HTERT RPE-1 (cell line): ENCODE data around the gene C2CD4D.

Source experiments
- in situ Hi-C: fragments of 300-500 bp; cut with MboI; formaldehyde crosslinking; loops from 4 replicates; pipeline ENCODE4 v1.14.3; 2020; ENCODE audit warnings: low sequenced_read_pairs

The C2CD4D gene

DNA sequence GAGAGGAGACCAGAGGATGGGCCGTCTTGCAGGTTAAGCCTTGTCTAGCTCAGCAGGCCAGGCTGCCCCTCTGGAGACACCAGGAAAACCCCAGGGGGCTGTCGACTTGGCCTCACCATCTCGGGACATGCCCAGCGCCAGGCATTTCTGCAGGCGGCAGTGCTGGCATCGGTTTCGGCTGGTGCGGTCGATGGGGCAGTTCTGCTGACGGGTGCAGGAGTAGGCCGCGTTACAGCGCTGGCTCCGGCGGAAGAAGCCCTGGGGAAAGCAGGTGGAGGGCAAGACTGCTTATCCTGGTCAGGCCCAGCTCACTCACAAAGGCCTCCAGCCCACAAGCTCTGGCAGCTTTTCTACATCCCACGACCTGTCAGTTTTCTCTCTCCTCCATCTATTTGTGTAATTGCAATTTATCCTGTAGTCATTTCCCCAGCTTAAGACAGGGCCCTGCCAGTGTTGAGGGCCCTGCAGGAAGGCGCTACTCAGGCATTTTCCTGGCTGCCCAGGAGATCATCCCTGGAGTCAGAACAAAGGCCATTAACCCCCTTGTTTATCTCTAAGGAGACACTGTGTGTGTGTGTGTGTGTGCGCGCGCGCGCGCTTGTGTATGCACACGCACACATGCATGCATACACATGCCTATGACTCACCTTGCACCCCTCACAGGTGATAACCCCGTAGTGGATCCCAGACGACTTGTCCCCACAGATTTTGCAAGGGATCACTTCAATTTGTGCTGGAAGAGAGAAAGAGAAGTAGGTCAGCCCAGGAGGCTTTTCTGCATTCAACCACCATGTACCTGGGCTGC, 22.9 kb downstream of the C2CD4D start:
- in situ Hi-C loops, result no loop called here

- in situ Hi-C loops, result no loop called here
These were observed 23.8 kb downstream of the C2CD4D start for GRCh38 chr1:151815716-151816327.

GRCh38 chr1:151814971-151815545, 24.6 kb downstream of the C2CD4D start:
- in situ Hi-C loops, result no loop called here

DNA sequence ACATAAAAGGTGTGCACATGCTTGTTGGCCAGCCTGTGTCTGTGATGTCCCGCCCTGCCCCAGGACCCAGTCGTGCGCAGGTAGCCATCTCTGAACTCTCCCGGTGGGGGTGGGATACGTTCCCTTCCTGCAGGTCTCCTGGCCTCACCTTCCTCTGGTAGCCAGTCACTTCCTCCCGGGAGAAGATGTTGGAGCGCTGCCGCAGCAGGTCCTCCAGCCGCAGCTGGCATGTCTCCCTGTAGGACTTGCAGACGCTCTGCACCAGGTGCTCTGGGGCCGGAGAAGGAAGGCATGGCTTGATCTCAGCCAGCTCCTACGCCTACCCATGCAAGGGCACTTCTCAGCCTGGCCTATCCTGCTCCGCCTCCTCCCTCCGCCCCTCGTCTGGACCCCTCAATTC, 25.2 kb downstream of the C2CD4D start:
- in situ Hi-C loops, result no loop called here

DNA sequence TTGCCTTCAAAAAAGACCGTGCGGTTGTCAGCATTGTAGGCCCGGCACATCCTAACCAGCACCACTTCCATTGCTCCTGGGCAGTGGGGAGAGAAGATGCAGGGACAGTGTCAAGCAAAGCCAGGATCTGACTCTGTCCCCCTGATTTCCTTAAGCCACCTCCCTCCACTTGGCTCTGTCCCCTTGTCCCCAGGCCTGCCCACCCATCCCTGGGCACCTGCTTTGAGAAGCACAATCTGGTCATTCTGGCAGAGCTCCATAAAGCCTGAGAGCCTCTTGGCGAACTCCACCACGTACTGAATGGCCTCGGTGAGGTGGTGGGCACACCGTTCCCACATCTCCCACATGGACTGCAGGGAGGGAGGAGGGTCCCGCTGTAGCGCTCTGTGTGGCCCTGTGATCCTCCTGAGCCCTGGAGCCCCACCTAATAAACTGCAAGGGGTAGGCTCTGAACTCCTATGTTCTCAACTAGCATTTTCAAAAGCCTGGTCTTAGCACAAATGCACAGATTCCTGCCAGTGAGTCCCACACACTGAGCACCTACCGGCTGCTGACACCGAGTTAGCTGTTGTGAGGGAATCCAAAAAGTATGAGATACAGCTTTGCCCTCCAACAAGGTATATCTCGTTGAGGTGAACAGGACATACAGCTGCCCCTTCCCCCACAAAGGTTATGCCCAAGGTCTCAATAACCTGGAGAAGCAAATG, 26.2 kb downstream of the C2CD4D start:
- in situ Hi-C loops, result no loop called here

DNA sequence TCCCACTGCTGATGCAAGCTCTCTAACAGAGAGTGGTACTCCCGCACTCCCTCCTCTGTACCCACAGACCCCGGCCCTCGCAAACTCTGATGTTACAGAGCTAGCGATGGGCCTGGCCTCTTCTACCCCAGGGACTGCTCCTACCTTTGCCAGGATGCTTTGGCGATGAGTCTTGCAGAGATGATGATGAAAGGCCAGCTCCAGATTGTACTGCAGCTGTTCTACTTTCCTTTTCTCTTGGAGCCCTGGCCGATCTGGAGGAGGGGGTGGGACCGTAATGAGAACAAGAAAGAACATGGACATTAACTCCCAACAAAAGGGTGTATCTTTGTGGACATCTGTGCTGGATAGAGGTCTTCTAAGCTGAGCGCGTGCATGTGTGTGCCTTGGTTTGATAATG, 28.4 kb downstream of the C2CD4D start:
- in situ Hi-C loops, result no loop called here

GRCh38 chr1:151809985-151810556, 29.5 kb downstream of the C2CD4D start:
- in situ Hi-C loops, result no loop called here

DNA sequence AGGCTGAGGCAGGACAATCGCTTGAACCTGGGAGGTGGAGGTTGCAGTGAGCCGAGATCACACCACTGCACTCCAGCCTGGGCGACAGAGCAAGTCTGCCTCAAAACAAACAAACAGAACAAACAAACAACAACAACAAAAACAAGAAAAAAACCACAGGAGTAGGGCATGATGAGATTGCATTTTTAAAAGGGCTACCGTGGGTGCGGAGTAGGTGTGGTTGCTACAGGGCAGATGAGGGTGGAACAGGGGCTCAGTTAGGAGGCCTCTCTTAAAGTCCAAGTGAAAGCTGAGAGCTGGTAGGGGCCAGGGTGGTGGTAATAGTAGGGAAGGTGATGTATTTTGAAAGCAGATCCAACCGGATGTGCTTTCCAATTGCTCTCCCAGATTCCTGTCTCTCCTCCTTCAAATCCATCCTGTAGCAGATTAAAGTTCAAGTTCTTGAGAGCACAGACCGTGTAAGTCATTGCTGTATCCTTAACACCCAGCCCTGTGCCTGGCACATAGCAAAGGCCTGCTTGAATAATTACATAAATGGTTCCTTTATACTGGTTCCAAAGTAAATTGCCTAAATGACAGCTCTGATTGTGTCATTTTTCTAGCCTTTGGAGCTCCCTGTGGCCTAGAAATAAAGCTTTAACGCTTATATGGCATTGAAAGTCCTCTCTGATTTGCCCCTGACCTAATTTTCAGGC, 30.2 kb downstream of the C2CD4D start:
- in situ Hi-C loops, result no loop called here

- in situ Hi-C loops, result no loop called here
These were observed 31.9 kb downstream of the C2CD4D start for GRCh38 chr1:151807766-151808165.

GRCh38 chr1:151807131-151807530, 32.5 kb downstream of the C2CD4D start:
- in situ Hi-C loops, result no loop called here

DNA sequence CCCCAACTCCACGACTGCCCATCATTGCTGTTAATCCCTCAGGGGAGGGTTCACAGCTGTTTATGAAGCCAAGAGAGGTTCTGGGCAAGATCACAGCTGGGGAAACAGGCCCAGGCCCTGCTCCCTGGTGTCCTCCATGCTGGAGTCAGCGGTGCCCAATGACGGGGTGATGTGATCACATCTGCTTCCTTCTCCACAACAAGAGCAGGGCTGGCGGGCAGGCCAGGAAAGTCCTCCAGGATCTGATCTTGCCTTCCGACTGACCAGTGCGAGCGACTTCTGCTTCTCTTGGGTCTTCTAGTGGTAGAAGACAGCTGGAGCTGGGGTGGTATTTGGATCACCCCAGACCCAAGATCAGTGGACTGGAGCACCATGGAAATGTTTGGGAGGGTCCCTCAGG, 33.5 kb downstream of the C2CD4D start:
- in situ Hi-C loops, result no loop called here

GRCh38 chr1:151805066-151805820, 34.4 kb downstream of the C2CD4D start, which contains the start of gene LINGO4:
TSS of gene LINGO4 (minus strand) at chr1:151805419. CDS start at chr1:151802704, 2,715 bp downstream.
- in situ Hi-C loops, result no loop called here

DNA sequence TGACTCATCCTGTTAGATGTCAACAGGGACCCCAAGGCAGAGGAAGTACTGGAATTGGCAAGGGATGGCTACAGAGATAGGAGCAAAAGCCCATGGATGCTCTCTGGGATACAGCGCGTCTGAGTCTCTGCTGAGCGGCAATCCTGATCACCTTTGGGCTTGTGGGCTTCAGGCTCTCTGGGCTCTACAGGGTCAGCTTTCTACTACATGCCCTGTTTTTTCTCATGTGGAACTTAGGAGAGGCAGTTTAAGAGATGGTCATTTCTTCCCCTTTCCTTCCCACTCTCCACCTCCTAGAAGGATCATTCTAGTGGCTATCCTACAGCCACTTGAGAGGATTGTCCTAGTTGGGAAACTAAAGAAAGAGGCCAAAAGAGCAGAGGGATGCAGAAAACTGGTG, 35.7 kb downstream of the C2CD4D start:
- in situ Hi-C loops, result no loop called here

DNA sequence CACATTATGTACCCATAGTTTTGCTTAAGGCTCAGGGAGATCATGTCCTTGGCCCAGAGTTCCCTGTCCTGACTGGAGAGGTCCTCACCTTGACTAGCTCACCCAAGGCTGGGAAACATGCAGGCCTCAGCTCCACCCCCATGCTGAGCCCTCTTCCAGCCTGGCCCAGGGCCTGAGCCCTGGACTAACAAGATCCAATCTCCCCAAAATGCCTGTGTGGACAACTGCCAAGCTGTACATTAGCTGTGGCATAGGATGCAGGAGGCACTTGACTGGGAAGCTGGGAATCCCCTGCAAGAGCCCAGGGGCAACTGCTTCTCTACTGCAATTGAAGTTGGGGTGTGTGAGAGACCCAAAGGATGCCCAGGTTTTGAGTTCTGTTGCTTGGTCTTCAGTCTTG, 36.5 kb downstream of the C2CD4D start:
- in situ Hi-C loops, result no loop called here

DNA sequence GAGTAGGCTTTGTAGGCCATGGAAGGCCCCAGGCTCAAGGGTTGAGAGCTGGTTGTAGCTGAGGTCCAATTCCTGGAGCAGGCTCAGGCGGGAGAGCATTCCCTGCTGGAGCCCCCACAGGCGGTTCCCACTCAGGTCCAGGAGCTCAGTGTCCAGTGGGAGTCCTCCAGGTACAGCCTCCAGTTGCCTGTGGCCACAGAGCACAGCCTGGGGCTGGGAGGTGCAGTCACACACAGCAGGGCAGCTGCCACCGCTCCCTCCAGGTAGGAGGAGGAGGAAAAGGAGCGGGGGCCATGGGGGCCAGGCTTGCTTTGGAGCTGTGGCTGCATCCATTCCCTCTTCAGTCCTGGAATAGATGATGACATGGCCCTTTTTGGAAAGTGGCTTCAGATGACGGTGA, 37.2 kb downstream of the C2CD4D start:
- in situ Hi-C loops, result no loop called here

DNA sequence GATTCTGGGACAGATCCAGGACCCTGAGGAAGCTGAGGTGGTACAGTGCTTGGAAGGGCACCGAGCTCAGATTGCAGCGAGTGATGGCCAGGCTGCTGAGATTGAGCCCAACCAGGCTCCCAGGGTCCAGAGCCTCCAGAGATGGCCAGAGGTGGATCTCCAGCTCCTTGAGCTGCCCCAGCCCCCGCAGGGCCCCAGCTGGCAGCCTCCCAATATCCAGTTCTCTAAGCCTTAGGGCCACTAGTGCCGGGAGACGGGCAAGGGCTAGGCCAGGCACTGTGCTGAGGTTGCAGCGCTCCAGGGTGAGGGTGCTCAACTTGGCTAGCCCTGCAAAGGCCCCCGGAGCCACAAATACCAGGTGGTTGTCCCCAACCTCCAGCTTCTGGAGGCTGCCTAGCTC, 37.8 kb downstream of the C2CD4D start:
- in situ Hi-C loops, result no loop called here

GRCh38 chr1:151801310-151801820, 38.3 kb downstream of the C2CD4D start:
- in situ Hi-C loops, result no loop called here

DNA sequence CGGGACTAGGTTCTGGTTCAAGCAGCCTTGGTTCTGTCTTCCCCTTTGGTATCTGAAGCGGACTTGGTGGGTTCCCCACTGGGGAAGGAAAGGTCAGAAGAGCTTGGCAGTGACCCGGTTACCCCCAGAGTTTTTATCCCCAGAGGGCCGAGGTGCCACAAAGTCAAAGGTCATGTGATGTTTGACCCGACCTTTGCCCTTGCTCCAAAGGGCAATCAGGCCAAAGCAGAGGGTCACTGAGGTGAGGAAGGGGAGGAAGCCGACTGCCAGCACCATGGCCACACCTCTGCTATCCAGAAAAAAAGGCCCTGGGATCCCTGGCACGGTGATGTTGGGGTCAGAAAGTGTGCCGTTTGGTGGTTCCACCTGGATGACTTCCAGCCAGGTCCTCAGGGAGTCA, 38.8 kb downstream of the C2CD4D start:
- in situ Hi-C loops, result no loop called here

DNA sequence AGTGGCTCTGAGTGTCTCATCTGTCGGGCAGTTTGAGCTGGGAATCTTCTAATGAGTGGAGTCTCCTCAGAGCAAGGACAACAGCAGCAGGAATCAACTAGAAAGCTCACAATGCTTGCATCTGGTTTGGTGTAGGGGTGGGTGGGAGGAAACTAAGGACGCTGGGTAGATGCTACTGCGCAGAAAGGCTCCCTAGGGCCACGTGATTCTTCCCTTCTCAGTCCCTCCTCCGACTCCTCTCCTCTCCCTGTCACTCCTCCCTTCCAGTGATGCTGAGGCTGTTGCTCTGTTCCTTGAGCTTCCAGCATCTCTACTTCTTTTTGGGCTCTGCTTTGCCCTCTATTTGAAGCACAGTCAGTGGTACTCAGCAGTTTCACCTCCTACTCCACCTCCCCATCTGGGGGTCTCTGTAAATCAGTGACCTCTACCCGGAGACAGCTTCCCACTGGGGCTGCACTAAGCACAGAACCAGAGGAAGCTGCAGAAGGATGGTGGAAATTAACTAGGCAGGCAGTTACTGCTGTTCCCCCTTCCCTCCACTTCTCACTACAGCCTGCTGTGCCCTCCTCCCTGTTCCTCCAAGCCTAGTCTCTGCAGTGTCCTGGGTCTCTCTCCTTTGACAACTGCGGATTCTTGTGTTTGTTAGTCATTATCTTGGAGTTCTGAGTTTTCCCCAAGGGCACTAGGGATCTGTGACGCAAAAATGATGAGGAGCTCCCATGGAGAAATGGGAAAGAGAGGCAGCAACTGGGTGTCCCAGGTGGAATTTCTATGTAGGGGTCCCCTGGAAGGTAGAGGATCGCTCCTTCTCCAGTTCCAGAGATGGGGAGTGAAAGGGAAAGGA, 40.2 kb downstream of the C2CD4D start:
- in situ Hi-C loops, result no loop called here
